H9 (cell line): ENCODE data around the gene HYI. TPM values are rescaled to one million over a fixed set of nuclear protein-coding genes. Genes with fewer than 3 reads are reported as not detected.

Experiments used
- DNase-seq: peaks from one replicate; pipeline ENCODE4 v3.0.0-alpha.2; 2017
- H2AFZ ChIP-seq: one replicate; pipeline ENCODE4 v1.6.1; 2013; ENCODE audit warnings: mild to moderate bottlenecking, low read length, control low read depth, moderate library complexity
- H2AK5ac ChIP-seq: 2 replicates; pipeline ENCODE4 v1.6.1; 2013; ENCODE audit warnings: low read length, control low read depth, mixed read lengths; ENCODE audit not compliant: insufficient read length
- H2BK120ac ChIP-seq: one replicate; pipeline ENCODE4 v1.6.1; 2013; ENCODE audit warnings: low read depth, mild to moderate bottlenecking, low read length, control low read depth, inconsistent platforms; ENCODE audit not compliant: poor library complexity, severe bottlenecking
- H2BK12ac ChIP-seq: 2 replicates; pipeline ENCODE4 v1.6.1; 2013; ENCODE audit warnings: low read length, control low read depth, mixed read lengths, low read depth; ENCODE audit not compliant: insufficient read length
- H2BK15ac ChIP-seq: 2 replicates; pipeline ENCODE4 v1.6.1; 2013; ENCODE audit warnings: low read depth, low read length, control low read depth
- H2BK20ac ChIP-seq: one replicate; pipeline ENCODE4 v1.6.1; 2013; ENCODE audit warnings: low read depth, mild to moderate bottlenecking, low read length, control low read depth, inconsistent platforms; ENCODE audit not compliant: poor library complexity, severe bottlenecking
- H2BK5ac ChIP-seq: 2 replicates; pipeline ENCODE4 v1.6.1; 2013; ENCODE audit warnings: low read length, control low read depth, mixed read lengths; ENCODE audit not compliant: insufficient read length
- H3K14ac ChIP-seq: 2 replicates; pipeline ENCODE4 v1.6.1; 2013; ENCODE audit warnings: low read length, control low read depth; ENCODE audit not compliant: insufficient read depth
- H3K18ac ChIP-seq: 2 replicates; pipeline ENCODE4 v1.6.1; 2013; ENCODE audit warnings: low read depth, mild to moderate bottlenecking, mixed read lengths, low read length, control low read depth; ENCODE audit not compliant: insufficient read length
- H3K23ac ChIP-seq: 2 replicates; pipeline ENCODE4 v1.6.1; 2013; ENCODE audit warnings: low read length, control low read depth, mixed read lengths, low read depth; ENCODE audit not compliant: insufficient read length
- H3K23me2 ChIP-seq: 2 replicates; pipeline ENCODE4 v1.6.1; 2013; ENCODE audit warnings: low read depth, mild to moderate bottlenecking, mixed read lengths, low read length, control low read depth; ENCODE audit not compliant: insufficient read length, poor library complexity, severe bottlenecking
- H3K27ac ChIP-seq: 2 replicates; pipeline ENCODE4 v1.5.1; 2013; ENCODE audit warnings: low read length, control low read depth, mixed read lengths, low read depth; ENCODE audit not compliant: insufficient read length
- H3K27me3 ChIP-seq: 2 replicates; pipeline ENCODE4 v1.6.1; 2013; ENCODE audit warnings: low read length, control low read depth, inconsistent platforms; ENCODE audit not compliant: insufficient read depth
- H3K4ac ChIP-seq: 2 replicates; pipeline ENCODE4 v1.6.1; 2013; ENCODE audit warnings: low read depth, mild to moderate bottlenecking, control low read depth, inconsistent platforms, low read length, moderate library complexity
- H3K4me1 ChIP-seq: 2 replicates; pipeline ENCODE4 v1.6.1; 2013; ENCODE audit warnings: low read length, control low read depth, inconsistent platforms; ENCODE audit not compliant: insufficient read depth
- H3K4me2 ChIP-seq: 2 replicates; pipeline ENCODE4 v1.6.1; 2013; ENCODE audit warnings: low read length, control low read depth, mixed read lengths; ENCODE audit not compliant: insufficient read length, insufficient read depth
- H3K56ac ChIP-seq: 2 replicates; pipeline ENCODE4 v1.6.1; 2013; ENCODE audit warnings: low read depth, mild to moderate bottlenecking, mixed read lengths, low read length, control low read depth; ENCODE audit not compliant: insufficient read length
- H3K79me1 ChIP-seq: 2 replicates; pipeline ENCODE4 v1.6.1; 2013; ENCODE audit warnings: low read depth, mild to moderate bottlenecking, moderate library complexity, low read length, control low read depth, inconsistent platforms; ENCODE audit not compliant: insufficient read depth, poor library complexity, severe bottlenecking
- H3K79me2 ChIP-seq: 2 replicates; pipeline ENCODE4 v1.6.1; 2013; ENCODE audit warnings: low read length, control low read depth, inconsistent platforms; ENCODE audit not compliant: insufficient read depth
- H3K9ac ChIP-seq: 2 replicates; pipeline ENCODE4 v1.6.1; 2013; ENCODE audit warnings: low read length, control low read depth, mixed read lengths; ENCODE audit not compliant: insufficient read length; ENCODE audit errors: extremely low read depth
- H3K9me3 ChIP-seq: one replicate; pipeline ENCODE4 v1.6.1; 2013; ENCODE audit warnings: low read depth, low read length, inconsistent platforms; ENCODE audit not compliant: control insufficient read depth
- H3T11ph ChIP-seq: one replicate; pipeline ENCODE4 v1.6.1; 2013; ENCODE audit warnings: mild to moderate bottlenecking, low read length, control low read depth, inconsistent platforms
- H4K20me1 ChIP-seq: one replicate; pipeline ENCODE4 v1.6.1; 2013; ENCODE audit not compliant: control insufficient read depth, insufficient read length, insufficient read depth
- H4K5ac ChIP-seq: 2 replicates; pipeline ENCODE4 v1.6.1; 2013; ENCODE audit warnings: low read depth, mild to moderate bottlenecking, mixed read lengths, low read length, control low read depth; ENCODE audit not compliant: insufficient read length
- H4K8ac ChIP-seq: replicated peaks from 2 replicates; pipeline ENCODE4 v1.6.1; 2013; ENCODE audit warnings: low read length, control low read depth, mixed read lengths, low read depth; ENCODE audit not compliant: insufficient read length
- H4K91ac ChIP-seq: 2 replicates; pipeline ENCODE4 v1.6.1; 2013; ENCODE audit warnings: low read depth, mild to moderate bottlenecking, moderate library complexity, mixed read lengths, low read length, control low read depth; ENCODE audit not compliant: insufficient read length
- H3K27ac Mint-ChIP-seq, 3 experiments: 2 replicates in 2 of 3; 3 replicates in 1 of 3; pipeline ENCODE4 v1.8.0; 2020 to 2021; ENCODE audit warnings: mixed read lengths in 3 of 3, mild to moderate bottlenecking in 1 of 3, moderate library complexity in 1 of 3
- H3K27me3 Mint-ChIP-seq: 2 replicates; pipeline ENCODE4 v1.8.0; 2021; ENCODE audit warnings: low read depth, mild to moderate bottlenecking, moderate library complexity, mixed read lengths
- H3K36me3 Mint-ChIP-seq, 3 experiments: 2 replicates in 2 of 3; 3 replicates in 1 of 3; pipeline ENCODE4 v1.8.0; 2020 to 2021; ENCODE audit warnings: low read depth in 3 of 3, mixed read lengths in 3 of 3; ENCODE audit not compliant: insufficient read depth in 1 of 3
- H3K4me1 Mint-ChIP-seq, 2 experiments: 2 replicates each; pipeline ENCODE4 v1.8.0; 2020; ENCODE audit warnings: mixed read lengths in 2 of 2
- H3K4me3 Mint-ChIP-seq, 2 experiments: 2 replicates in 1 of 2; 3 replicates in 1 of 2; pipeline ENCODE4 v1.8.0; 2020 to 2021; ENCODE audit warnings: mild to moderate bottlenecking in 2 of 2, mixed read lengths in 2 of 2, moderate library complexity in 1 of 2
- H3K9me3 Mint-ChIP-seq, 2 experiments: 2 replicates in 1 of 2; 3 replicates in 1 of 2; pipeline ENCODE4 v1.8.0; 2020; ENCODE audit warnings: mild to moderate bottlenecking in 2 of 2, mixed read lengths in 2 of 2, moderate library complexity in 1 of 2
- CTCF ChIP-seq: fragments of 200-600 bp; sonication (generic); conservative IDR thresholded peaks from 3 replicates; pipeline ENCODE4 v1.8.0; 2021; ENCODE audit warnings: antibody characterized with exemption, mild to moderate bottlenecking
- WGBS: extraction: QIAGEN DNeasy Blood & Tissue Kit; methylation state at CpG from one replicate; pipeline ENCODE4 v1.1.7; 2013; ENCODE audit warnings: missing lambda C conversion rate, low lambda C conversion rate, mixed read lengths; ENCODE audit not compliant: insufficient read length; ENCODE audit errors: extremely low coverage; 5-methylcytosine and 5-hydroxymethylcytosine counted together
- total RNA-seq: library from RNA; stranded (reverse); gene quantifications from 2 replicates; pipeline ENCODE4 v1.2.1, GENCODE V29; 2021

HYI gene
- total RNA-seq, 1 experiment from 2014 or later = 16.1 TPM

- Histone ChIP-seq H3K79me2 (no peaks in the 10 kb centered on the region), H3K56ac (no peak overlapping the region), H3K9me3 (no peaks in the 10 kb centered on the region), H2BK15ac (no peak overlapping the region), H3K9ac (peak overlapping the region; percentile 35), H3K18ac (no peak overlapping the region), H3K14ac (no peak overlapping the region), H4K5ac (no peak overlapping the region), H2BK12ac (no peak overlapping the region), H3K4me1 (no peaks in the 10 kb centered on the region; the same call in 1 of the 2 replicates), H3K27me3 (no peaks in the 10 kb centered on the region), H4K20me1 (peaks cover 2% of the 10 kb centered on the region), H4K91ac (no peak overlapping the region), H2AFZ (no peak overlapping the region), H3T11ph (no peak overlapping the region), H4K8ac (no peak overlapping the region), H3K23ac (no peak overlapping the region), H2BK120ac (no peak overlapping the region), H3K4me2 (peak overlapping the region; percentile 69), H2BK20ac (no peak overlapping the region), H3K79me1 (no peaks in the 10 kb centered on the region), H2AK5ac (no peak overlapping the region), H3K27ac (peak overlapping the region; percentile 23), H3K4ac (no peak overlapping the region), H2BK5ac (no peak overlapping the region), H3K23me2 (peaks cover 3% of the 10 kb centered on the region)
- no peak; the same call in 2 of the 3 replicates for TF ChIP-seq CTCF
- Mint-ChIP-seq H3K9me3 (peaks cover 0 to 3% of the 10 kb centered on the region in 2 experiments; a peak in 1 of 5 replicates), H3K27ac (peak overlapping the region; percentile 91 to 94 (median 94); a peak in 5 of 7 replicates), H3K4me1 (peaks cover 21 to 23% of the 10 kb centered on the region in 2 experiments), H3K36me3 (peaks cover 18 to 34% (median 34%) of the 10 kb centered on the region in 3 experiments), H3K27me3 (peaks cover 23% of the 10 kb centered on the region), H3K4me3 (peak overlapping the region; percentile 80 to 81)
- WGBS = no CpG with 5 or more reads among the region's 19 CpGs
- peak; percentile 96 for DNase-seq
Observed at GRCh38 chr1:43454270-43455011, 710 bp upstream of the HYI start.
